T-helper 2 cell treated with Interferon-gamma antibody and Interleukin-4, amounts not matched to agents 100 ng/mL and 5 ng/mL, for 36 hours (primary cell): Measurements from ENCODE around the gene MERTK. TPM values are rescaled to one million over a fixed set of nuclear protein-coding genes. Genes with fewer than 3 reads are reported as not detected.
"Not testable (repeated sequence)": the region's sequence is repeated elsewhere in the genome, so short reads cannot be mapped to it uniquely, and the experiment has no call there.

Source experiments
- intact Hi-C: fragments of 100-400 bp; cut with micrococcal nuclease; formaldehyde crosslinking; loops from one replicate; pipeline ENCODE4 v1.15.1; 2023
- total RNA-seq: library from RNA; stranded (reverse); gene quantifications from 2 replicates; pipeline ENCODE4 v1.2.3, GENCODE V29; 2022

The MERTK gene
- total RNA-seq, 1 donor from 2014 or later = 0.09 TPM

DNA sequence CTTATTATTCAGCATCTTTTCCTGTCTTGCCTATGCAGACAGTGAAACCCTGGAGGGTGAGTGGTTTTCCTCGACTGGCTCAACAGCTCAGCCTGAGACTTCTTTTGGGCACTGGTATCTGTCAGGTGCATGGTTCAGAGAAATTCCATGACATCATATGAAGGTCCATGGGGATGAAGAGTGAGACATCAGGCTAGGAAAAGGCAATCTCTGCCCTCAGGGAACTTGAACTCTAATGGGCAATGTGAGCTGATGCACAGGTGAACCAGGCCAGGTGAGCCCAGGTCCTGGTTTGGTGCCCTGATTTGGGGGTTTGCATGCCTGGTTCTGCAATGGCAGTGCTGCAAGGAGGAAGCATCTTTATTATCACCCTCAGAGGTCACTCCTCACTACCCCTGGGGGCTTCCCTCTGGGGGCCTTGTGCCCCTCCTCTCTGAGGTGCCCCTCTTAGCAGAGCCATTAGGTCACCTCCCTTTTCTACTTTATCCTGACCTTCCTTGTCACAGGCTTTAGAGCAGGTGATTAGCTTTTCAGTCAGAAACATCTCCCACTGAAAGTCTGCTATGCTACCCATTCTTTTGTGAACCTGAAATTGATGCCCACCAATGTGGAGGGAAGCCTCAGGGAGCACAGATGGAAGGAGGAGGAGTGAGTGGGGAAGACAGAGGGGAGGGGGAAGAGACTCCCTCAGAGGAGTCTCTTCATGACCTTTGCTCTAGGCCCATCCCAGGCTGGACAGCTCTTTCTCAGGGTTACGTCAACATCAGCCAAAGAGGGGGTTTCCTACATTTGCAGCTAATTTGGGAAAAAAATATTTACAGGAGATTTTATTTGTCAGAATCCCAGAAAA, 47.3 kb downstream of the MERTK start:
- intact Hi-C loops = no loop called here

DNA sequence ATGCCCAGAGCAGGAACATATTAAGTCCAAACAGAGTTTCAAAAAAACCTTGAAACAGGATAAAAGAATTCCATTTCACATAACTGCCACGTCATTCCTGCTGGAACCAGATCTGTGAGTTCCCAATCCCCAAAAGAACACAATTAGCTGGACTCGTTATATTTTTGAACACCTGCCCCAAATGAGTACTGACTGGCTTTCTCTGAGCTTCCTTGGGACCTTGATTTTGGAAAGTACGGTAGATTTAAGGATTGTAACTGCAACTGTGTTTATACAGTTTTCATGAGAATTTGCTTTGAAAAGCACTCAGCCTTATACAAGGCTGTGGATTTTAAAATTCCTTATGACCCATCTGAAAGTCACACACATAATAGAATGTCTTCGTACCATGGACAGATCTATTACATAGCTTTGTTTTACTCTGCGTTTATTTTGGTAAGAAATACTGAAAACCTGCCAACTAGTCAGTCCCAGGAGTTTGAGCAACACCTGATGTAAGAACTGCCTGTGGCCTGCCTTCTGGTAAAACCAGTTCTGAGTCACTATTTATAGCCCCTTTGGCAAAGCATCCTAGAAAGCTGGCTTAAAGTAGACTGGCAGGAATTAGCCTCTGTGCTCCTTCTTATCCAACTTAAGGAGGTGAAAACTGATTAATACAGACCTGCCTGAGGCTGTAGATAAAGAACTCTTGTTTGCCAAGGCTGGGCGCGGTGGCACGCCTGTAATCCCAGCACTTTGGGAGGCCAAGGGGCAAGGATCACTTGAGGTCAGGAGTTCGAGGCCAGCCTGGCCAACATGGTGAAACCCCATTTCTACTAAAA, 48.1 kb downstream of the MERTK start:
- intact Hi-C loops = no loop called here

DNA sequence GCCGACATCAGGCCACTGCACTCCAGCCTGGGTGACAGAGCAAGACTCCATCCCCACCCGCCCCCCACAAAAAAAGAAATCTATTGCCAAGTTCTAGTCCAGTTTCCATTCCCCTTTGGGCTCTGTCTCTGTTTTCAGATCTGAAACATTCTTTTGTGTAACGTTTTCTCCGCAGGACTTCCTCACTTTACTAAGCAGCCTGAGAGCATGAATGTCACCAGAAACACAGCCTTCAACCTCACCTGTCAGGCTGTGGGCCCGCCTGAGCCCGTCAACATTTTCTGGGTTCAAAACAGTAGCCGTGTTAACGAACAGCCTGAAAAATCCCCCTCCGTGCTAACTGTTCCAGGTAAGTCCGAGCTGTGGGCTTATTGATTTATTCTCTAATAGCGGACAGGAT, 48.8 kb downstream of the MERTK start:
- intact Hi-C loops = no loop called here

DNA sequence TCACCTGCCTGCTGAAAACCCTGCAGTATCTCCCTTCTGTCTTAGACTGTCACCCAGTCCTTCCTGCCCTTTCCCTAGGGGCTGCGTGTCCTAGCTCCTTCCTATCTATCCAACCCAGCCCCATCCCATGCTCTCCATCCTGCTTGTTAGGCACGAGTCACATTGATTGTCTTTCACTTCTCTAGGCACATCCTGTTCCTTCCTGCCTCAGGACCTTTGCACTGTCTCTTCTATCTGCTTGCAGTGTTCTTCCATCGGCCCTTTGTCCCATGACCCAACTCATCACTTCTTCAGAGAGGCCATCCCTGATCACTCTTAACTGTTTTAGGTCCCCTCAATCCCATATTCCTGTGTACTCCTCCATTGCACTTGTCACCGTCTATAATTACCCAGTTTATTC, 50.4 kb downstream of the MERTK start:
- intact Hi-C loops = no loop called here

DNA sequence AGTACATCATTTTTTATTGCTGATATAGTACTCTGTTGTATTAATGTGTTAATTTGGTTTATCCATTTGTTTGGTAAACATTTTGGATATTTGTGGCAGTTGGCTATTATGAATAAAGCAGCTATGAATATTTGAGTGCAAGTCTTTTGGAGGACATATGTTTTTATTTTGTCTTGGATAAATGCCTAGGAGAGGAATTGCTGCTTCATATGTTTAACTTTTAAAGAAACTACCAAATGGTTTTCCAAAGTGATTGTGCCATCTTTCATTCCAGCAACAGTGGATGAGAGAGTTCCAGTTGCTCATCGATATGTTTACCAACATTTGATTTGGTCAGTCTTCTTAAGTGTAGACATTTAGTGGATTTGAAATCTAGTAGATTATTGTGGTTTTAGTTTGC, 51.8 kb downstream of the MERTK start:
- intact Hi-C loops = no loop called here

DNA sequence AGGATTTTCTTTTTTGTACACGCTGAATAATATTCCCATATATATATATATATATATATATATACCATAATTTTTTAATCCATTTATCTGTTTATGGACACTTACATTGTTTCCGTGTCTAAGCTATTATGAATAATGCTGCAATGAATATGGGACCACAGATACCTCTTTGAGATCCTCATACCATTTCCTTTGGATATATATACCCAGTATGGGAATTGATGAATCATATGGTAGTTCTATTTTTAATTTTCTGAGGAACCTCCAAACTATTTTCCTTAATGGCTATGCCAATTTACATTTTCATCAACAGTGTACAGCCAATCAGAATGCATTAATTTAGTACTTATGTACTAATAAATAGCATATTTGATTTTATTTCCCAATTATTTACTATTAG, 53.1 kb downstream of the MERTK start:
- intact Hi-C loops = no loop called here

DNA sequence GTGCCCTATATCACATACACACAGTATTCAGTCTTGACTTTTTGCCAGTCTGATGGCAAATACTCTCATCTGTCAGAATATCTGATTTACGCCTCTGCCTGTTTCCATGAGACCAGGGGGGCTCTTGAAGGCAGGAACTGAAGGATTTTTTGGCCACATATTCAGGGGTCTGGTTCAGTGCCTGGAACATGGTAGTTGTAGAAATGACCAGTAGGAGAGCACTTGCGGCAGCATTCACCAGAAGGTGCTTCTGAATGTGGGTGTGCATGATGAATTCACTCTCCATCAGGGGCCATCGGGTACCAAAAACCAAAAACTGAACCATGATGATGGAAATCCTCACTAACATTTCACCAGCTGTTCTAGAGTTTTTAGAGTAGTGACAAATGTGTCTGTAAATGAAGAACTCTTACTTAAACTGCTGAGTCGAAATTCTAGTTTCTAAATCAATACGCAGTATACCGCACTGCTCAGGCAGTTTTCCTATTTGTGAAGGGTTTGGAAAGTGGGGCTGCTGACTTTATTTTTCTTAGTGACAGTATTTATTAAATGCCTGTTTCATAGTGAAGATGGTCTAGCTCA, 54.6 kb downstream of the MERTK start:
- intact Hi-C loops = no loop called here

DNA sequence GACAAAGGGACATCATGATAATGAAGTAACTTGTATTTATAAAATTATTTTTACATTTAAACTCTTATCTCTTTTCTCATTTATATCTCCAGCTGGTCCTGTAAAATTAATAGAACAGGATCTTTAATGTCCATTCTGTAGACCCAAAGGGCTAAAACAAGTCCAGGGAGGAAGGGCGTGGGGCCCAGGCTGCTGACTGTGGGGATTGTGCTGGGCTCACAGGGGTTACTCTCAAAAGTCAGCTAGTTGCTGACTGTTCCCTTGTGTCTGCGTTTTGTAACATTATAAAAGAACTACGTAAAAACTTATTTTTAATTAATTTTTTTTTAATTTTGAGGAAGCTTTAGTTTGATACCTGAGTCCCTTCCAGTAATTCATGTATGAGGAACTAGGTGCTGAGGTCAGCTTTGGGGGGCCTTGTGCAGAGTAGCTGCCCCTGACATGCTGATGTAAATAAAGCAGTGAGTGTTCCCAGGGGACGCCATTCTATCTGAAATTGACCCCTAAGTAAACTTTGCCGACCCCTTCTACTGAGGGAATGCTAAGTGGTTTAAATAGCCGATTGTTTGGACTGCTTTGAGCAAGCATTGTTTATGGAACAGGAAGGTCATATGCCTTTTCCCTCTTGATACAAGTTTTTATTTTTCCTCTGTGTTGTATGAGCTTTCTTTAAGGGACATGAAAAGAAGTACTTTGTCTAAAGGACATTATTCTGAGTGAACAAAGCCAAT, 56.4 kb downstream of the MERTK start:
- intact Hi-C loops = no loop called here

DNA sequence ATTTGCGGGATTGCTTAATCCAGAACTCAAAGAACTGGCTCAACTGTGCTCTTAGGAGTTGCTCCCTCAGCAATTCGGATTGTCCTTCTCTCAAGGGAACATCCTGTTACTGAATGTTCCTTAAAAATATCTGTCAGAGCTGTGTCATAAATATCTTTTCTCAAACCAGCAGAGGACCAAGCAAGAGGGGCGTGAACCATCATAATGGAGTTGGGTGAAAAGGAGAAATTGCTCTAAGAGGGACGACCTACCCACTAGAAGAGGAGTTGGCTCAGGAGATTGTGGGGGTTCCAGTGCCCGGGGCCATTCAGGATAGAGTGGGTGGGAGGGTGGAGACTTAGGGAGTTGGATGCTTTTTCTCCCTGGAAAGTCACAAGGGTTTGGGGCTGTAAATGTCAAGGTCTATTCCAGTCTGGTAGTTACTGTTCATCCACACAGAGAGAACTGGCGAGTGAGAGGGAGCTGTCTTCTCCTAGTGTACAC, 59.5 kb downstream of the MERTK start:
- intact Hi-C loops = no loop called here

DNA sequence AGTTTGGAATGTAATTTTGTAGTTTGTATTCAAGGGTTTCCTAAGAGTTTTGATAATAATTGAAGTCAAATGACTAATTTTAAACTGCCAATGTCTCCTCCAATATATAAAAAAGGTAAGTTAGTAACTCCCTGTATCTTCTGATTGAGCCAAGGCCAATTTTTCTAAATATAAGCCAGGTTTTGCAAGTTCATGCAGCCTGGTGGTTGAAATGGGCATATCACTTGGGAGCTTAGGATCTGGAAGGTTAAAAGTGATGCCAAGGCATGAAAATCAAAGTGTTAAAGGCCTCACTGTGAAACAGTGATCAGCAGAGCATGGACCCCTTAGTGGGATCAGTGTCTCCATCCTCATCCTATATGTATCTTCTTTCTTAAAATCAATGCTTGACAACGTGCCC, 60.5 kb downstream of the MERTK start:
- intact Hi-C loops = no loop called here

DNA sequence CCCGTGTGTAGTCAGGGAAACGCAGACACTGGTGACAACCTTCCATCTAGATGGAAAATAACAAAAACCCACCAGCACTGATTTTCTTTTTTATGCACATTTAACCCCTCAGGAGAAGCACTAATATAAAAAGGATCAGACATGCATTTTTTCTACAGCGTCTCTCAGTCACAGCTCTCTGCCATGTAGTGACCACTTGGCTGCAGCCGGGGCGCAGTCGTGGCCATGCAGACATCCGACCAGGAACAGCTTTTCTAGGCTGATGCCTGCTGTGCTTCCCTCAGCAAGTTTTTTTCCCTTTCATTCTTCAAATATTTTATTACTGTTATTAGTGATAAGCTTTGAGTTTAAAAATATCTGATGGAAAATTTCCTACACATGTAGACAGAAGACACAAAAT, 63.3 kb downstream of the MERTK start:
- intact Hi-C loops = no loop called here

DNA sequence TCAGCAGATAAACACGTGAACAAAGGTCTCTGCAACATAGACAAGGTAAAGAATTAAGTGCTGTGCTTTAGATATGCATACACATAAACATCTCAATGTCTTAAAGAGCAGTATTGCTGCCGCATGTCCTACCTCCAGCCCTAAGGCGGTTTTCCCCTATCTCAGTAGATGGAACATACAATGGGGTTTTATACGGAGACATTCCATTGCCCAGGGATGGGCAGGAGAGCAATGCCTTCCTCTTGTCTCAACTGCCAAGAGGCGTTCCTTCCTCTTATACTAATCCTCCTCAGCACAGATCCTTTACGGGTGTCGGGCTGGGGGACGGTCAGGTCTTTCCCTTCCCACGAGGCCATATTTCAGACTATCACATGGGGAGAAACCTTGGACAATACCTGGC, 64.7 kb downstream of the MERTK start:
- intact Hi-C loops = not testable (repeated sequence)

DNA sequence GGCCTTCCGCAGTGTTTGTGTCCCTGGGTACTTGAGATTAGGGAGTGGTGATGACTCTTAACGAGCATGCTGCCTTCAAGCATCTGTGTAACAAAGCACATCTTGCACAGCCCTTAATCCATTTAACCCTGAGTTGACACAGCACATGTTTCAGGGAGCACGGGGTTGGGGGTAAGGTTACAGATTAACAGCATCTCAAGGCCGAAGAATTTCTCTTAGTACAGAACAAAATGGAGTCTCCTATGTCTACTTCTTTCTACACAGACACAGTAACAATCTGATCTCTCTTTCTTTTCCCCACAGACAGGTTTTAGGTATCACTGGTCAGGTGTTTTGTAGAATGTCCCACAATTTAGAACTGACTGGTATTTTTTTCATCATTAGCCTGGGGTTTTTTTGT, 65.1 kb downstream of the MERTK start:
- intact Hi-C loops = not testable (repeated sequence)

DNA sequence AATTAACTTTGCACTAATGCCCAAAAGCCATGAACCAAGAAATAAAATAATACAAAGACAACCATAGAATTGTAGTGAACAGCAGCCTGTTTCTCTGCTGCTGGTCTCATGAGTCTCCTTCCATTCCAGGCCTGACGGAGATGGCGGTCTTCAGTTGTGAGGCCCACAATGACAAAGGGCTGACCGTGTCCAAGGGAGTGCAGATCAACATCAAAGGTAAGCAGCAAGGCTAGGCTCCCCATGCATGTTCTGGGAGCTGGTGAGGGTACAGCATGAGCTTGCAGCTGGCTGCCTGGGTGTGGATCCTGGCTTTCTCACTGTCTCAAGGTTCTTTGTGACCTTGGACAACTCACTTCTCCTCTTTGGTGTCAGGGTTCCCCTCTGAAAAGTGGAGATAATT, 66.7 kb downstream of the MERTK start:
- intact Hi-C loops = no loop called here

DNA sequence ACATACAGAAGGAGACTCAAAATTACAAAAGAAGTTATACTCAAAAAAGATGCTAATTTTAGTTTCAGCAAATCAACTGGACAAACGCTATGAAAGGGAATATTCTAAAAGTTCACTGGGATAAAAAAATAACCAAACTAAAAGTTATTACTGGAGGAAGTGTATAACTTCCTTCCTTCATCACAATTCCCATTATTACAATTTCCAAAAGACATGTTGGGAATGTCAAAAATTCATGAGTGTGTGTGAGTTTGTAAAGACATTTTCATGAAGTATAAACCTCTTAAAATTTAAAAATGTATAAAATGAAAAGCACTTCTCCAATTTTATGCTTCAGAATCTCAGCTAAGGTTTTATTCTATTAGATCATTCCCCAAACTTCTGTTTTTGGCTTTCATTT, 67.8 kb downstream of the MERTK start:
- intact Hi-C loops = no loop called here

DNA sequence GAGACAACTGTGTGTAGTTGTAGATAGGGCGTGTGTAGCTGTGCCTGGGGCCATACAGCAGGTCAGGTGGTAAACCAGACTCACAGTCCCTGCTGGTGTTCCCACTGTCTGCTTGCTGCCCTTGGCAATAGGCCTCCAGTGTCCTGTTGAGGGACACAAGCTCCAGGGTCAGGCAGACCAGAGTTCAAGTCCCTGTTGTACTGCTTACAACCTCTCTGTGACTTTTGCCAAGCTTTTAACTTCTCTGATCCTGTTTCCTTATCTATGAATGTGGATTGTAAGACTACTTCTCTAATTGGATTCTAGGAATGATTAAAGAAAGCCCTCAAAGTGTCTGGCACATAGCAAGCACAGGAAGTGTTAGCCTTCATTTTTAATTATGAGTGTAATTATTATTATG, 68.6 kb downstream of the MERTK start:
- intact Hi-C loops = no loop called here

DNA sequence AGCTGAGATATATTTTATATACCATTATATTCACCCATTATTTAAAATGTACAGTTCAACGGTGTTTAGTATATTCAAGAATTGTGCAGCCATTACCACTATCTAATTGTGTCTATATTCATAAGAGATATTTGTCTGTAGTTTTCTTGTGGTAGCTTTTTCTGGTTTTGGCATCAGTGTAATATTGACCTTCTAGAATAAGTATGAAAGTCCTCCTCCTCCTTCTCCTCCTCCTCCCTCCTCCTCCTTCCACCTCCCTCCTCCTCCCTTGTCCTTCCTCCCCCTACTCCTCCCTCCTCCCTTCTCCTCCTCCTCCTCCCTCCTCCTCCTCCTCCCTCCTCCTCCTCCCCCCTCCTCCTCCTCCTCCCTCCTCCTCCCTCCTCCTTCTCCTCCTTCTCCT, 72.0 kb downstream of the MERTK start:
- intact Hi-C loops = no loop called here

DNA sequence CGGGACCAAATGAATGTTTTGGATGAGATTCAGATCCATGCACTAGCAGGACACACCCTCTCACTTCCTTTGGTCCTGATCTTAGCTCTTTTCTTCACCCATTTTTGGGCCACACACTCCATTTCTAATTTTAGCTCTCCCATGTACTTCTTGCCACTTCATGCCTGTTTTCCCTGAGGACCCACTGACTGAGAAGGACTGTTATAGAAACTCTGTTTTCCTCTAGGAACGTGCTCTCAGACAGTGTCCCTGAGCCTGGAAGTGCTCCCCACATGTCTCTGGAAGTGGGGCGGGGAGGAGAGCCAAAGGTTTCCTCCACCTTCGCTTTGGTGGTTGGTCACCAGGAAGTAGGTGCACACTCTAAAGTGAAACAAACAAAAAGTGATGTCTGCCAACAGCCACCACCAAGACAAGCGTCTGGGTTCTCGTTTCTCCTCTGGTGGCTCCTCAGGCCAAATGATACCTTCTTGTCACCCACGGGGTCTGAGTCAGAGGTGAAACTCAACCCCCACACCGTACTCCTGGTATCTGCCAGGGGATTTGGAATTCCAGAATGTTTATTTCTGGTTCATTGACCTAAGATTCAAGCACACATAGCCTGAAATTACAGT, 74.7 kb downstream of the MERTK start:
- intact Hi-C loops = no loop called here

DNA sequence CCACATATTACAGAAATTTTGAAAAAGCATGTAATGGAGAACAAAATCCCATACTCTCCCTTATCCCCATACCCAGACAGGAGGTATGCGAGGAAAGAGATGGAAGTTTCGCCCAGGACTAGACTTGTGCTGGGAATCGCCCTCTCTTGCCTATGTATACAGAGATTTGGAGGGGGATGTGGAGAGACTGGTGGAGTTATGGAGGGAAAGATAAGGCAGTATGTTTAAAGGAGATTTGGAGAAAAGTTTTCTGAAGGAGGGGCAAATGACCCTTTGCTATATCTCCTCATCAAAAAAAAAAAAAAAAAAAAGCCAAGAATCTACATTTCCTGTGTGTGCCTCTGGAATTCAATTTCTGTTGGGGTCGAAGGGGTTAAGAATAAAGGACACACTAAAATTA, 75.3 kb downstream of the MERTK start:
- intact Hi-C loops = no loop called here

DNA sequence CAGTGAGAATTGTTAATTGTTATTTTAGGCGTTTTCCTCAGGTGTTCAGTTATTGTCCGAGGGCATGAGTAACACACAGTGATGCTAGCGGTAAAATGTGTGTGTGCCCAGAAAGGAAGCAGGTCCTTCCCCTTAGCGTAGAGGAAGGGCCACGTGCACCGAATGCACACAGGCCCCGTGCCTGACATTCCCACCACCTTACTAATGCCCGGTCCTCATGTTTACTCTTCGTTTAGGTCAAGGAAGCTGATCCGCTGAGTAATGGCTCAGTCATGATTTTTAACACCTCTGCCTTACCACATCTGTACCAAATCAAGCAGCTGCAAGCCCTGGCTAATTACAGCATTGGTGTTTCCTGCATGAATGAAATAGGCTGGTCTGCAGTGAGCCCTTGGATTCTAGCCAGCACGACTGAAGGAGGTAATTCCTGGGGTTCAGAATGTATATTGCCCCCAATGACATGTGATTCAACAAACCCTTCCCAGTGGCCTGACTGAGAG, 76.7 kb downstream of the MERTK start:
- intact Hi-C loops = no loop called here

DNA sequence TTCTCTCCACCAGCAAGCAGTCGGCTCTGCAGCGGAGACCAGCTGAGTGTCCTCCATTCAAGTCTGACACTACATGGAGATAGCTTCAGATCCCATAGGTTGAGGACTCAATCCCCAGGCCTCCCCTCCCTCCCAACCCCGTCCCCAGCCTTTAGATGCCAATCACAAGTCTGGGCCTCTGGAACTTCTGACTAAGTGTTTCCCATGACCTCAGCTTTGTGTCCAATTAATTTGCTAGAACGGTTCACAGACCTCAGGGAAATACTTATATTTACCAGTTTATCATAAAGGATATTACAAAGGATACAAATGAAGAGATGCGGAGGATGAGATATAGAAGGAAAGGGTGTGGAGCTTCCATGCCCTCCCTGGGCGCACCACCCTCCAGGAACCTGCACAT, 77.4 kb downstream of the MERTK start:
- intact Hi-C loops = no loop called here
